ENCODE data around the gene GPX2.

DNA sequence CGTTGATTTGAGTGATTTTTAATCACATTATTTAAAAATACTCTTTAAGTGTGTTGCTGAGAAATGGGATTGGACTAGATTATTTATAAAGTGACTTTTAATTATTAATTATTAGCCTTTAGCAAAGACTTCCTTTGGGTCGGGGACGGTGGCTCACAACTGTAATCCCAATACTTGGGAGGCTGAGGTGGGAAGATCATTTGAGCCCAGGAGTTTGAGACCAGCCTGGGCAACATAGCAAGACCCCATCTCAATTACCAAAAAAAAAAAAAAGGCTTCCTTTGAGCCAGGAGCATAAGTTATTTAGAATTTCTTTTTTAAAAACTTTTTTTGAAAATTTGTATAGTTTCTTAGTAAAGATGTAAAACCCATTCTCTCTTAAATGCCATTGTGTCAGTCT, 19.5 kb downstream of the GPX2 start:
- no peak for TF ChIP-seq POLR2A (IDR thresholded peaks at IDR 0.05)
- TF ChIP-seq, protein P1, sequence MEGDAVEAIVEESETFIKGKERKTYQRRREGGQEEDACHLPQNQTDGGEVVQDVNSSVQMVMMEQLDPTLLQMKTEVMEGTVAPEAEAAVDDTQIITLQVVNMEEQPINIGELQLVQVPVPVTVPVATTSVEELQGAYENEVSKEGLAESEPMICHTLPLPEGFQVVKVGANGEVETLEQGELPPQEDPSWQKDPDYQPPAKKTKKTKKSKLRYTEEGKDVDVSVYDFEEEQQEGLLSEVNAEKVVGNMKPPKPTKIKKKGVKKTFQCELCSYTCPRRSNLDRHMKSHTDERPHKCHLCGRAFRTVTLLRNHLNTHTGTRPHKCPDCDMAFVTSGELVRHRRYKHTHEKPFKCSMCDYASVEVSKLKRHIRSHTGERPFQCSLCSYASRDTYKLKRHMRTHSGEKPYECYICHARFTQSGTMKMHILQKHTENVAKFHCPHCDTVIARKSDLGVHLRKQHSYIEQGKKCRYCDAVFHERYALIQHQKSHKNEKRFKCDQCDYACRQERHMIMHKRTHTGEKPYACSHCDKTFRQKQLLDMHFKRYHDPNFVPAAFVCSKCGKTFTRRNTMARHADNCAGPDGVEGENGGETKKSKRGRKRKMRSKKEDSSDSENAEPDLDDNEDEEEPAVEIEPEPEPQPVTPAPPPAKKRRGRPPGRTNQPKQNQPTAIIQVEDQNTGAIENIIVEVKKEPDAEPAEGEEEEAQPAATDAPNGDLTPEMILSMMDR (IDR thresholded peaks at IDR 0.05 in 8 of 11, conservative IDR thresholded peaks at IDR 0.05 in 3 of 11): no peak
- TF ChIP-seq POLR2AphosphoS5 (IDR thresholded peaks at IDR 0.05): no peak
